BLaER1 (cell line): Measurements from ENCODE around the gene SDK1.
"Not testable (repeated sequence)": the region's sequence is repeated elsewhere in the genome, so short reads cannot be mapped to it uniquely, and the experiment has no call there.

Experiments used
- H3K27ac ChIP-seq: shearing (Covaris generic); formaldehyde crosslinking; 2 replicates; pipeline ENCODE4 v1.8.1; 2022
- H3K27me3 ChIP-seq: shearing (Covaris generic); formaldehyde crosslinking; 2 replicates; pipeline ENCODE4 v1.8.1; 2022
- H3K36me3 ChIP-seq: shearing (Covaris generic); formaldehyde crosslinking; 2 replicates; pipeline ENCODE4 v1.8.1; 2022
- H3K4me1 ChIP-seq: shearing (Covaris generic); formaldehyde crosslinking; 2 replicates; pipeline ENCODE4 v1.8.1; 2022
- H3K4me2 ChIP-seq: shearing (Covaris generic); formaldehyde crosslinking; 2 replicates; pipeline ENCODE4 v1.8.1; 2022
- H3K4me3 ChIP-seq: shearing (Covaris generic); formaldehyde crosslinking; 2 replicates; pipeline ENCODE4 v1.8.1; 2022
- H3K9ac ChIP-seq: shearing (Covaris generic); formaldehyde crosslinking; 2 replicates; pipeline ENCODE4 v1.8.1; 2022
- H3K9me3 ChIP-seq: shearing (Covaris generic); formaldehyde crosslinking; 2 replicates; pipeline ENCODE4 v1.8.1; 2022
- H4K20me1 ChIP-seq: shearing (Covaris generic); formaldehyde crosslinking; 2 replicates; pipeline ENCODE4 v1.8.1; 2022
- Cebpa-rat ChIP-seq: shearing (Covaris generic); IDR thresholded peaks from 2 replicates; pipeline ENCODE4 v1.8.1; 2022

Gene SDK1

DNA sequence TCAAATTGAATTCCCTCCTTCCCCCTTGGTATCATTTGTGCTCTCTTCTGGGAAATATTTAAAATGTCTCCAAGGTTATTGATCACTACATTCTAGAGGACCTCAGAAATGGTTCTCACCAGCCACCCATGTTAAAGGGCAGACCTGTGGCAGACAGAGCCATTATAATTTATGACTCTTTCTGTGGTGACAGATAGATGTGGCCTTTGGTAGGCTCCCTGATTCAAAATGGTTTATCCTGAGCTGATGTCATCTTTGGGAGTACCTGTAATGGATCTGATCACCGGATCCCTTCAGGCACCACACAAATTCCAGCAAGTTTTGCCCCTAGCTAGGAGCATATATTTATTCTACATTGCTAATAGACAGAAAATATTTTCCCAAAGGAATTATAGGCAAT lies 267.5 kb downstream of the SDK1 start:
- H3K4me3 ChIP-seq: no peak overlapping the region
- H4K20me1 ChIP-seq: no peaks in the 10 kb centered on the region
- H3K27ac ChIP-seq: no peak overlapping the region
- no peaks in the 10 kb centered on the region for H3K9me3 ChIP-seq
- no peaks in the 10 kb centered on the region for H3K4me1 ChIP-seq
- H3K9ac ChIP-seq: no peak overlapping the region
- TF ChIP-seq Cebpa-rat: no peak
- no peaks in the 10 kb centered on the region for H3K27me3 ChIP-seq
- no peak overlapping the region for H3K4me2 ChIP-seq
- H3K36me3 ChIP-seq: no peaks in the 10 kb centered on the region

DNA sequence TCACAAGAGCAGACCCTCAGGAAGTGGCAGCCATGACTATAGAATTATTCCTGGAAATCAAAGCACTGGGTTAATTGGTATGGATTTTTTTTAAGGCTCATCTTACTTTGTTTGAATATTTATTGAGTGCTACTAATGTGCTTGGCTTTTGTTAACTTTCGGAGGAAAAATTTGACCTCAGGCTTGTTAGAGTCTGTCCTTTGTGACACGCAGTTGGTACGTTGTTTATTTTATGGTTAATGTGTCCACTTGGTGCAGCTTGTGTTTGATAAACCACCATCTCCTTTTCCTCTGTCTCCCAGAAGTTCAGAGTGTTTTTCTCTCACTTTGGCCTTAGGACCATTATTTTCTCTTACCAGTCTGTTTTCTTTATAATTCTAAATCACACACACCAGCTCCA lies 268.6 kb downstream of the SDK1 start:
- no peaks in the 10 kb centered on the region for H3K27me3 ChIP-seq
- H3K4me3 ChIP-seq: no peak overlapping the region
- H3K27ac ChIP-seq: no peak overlapping the region
- H3K4me2 ChIP-seq: no peak overlapping the region
- H3K36me3 ChIP-seq: no peaks in the 10 kb centered on the region
- H3K9me3 ChIP-seq: no peaks in the 10 kb centered on the region
- H3K9ac ChIP-seq: no peak overlapping the region
- no peaks in the 10 kb centered on the region for H4K20me1 ChIP-seq
- no peak for TF ChIP-seq Cebpa-rat
- no peaks in the 10 kb centered on the region for H3K4me1 ChIP-seq

DNA sequence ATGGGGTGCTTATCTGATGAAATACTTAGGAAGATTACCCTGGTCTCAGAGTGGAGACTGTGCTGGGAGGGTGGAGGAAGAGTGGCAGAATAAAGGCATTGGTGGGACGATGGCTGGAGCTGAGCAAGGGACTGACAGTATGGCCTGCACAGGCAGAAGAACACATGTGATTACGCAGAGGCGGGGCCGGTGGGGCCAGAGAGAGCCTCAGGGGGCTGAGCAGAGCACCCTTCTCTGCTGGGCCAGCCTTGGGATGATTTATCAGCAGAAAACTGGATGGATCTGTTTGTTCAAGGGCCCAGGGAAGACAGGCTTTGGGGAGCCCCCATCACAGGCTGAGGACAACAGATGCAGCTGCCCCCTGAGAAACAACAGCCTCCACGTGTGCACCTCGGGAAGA lies 272.1 kb downstream of the SDK1 start:
- no peak overlapping the region for H3K4me3 ChIP-seq
- no peaks in the 10 kb centered on the region for H4K20me1 ChIP-seq
- no peak overlapping the region for H3K4me2 ChIP-seq
- no peaks in the 10 kb centered on the region for H3K36me3 ChIP-seq
- H3K9me3 ChIP-seq: peaks cover 21% of the 10 kb centered on the region
- no peak for TF ChIP-seq Cebpa-rat
- no peak overlapping the region for H3K27ac ChIP-seq
- no peaks in the 10 kb centered on the region for H3K27me3 ChIP-seq
- no peak overlapping the region for H3K9ac ChIP-seq
- H3K4me1 ChIP-seq: no peaks in the 10 kb centered on the region

DNA sequence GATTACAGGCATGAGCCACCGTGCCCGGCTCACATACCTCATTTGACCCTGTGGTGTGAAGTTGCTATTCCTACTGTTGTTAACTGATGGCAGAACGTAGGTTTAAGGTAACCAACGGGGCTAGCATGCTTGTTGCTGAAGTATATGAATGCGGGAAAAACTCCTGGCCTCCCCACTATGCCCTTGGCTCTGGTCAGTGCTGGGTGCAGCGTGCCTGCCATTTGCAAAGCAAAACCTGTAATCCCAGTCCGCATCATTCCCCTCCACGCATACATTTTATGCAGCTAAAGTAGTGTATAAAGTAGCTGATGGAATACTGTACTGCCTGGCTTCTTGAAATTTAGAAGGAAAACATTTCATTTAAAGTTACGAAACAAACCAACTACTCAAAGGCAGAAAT lies 273.3 kb downstream of the SDK1 start:
- Histone ChIP-seq H3K4me2 (no peak overlapping the region), H3K4me1 (no peaks in the 10 kb centered on the region), H3K9me3 (peaks cover 34% of the 10 kb centered on the region), H3K36me3 (no peaks in the 10 kb centered on the region), H3K27ac (no peak overlapping the region), H3K4me3 (no peak overlapping the region), H3K27me3 (no peaks in the 10 kb centered on the region), H4K20me1 (no peaks in the 10 kb centered on the region), H3K9ac (no peak overlapping the region)
- TF ChIP-seq Cebpa-rat: no peak

DNA sequence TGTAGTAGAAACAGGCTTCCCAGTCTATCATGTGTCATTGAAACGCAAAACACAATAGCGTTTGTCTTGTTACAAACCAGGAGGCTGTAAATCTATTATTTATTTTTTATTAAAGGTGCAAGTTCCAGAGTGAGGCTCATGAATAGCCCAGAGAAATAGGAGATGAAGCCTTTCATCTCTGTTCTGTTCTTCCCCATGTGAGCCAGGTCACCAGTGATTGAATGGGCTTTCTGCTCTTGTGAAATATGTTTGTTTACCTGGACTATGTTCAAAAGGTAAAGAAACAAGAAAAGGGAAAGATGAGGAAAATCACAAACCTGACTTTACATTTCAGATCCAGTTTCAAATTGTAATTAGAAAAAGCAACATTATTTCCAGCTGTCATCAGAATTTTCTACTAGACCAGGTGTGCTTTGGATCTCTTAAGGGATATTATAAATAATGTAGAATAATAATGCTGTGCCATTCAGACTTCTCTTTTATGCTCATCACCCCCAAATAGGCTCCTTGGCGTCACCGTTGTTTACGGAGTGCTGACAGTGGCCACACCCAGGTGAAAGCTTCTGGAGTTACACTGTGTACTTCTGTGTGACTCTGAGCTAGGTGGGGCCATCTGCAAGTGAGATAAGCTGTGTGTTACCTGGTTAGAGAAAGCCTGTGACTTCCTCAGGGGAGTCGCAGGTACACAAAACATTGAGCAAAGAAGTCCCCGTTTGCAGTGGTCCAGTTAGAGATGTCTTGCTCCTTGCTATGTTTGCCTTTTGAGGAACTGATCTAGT lies 274.9 kb downstream of the SDK1 start:
- Histone ChIP-seq H3K4me1 (no peaks in the 10 kb centered on the region), H3K27ac (no peak overlapping the region), H3K4me2 (no peak overlapping the region), H3K4me3 (no peak overlapping the region), H3K9ac (no peak overlapping the region), H3K9me3 (peaks cover 42% of the 10 kb centered on the region), H4K20me1 (no peaks in the 10 kb centered on the region), H3K27me3 (no peaks in the 10 kb centered on the region), H3K36me3 (no peaks in the 10 kb centered on the region)
- TF ChIP-seq Cebpa-rat: no peak

DNA sequence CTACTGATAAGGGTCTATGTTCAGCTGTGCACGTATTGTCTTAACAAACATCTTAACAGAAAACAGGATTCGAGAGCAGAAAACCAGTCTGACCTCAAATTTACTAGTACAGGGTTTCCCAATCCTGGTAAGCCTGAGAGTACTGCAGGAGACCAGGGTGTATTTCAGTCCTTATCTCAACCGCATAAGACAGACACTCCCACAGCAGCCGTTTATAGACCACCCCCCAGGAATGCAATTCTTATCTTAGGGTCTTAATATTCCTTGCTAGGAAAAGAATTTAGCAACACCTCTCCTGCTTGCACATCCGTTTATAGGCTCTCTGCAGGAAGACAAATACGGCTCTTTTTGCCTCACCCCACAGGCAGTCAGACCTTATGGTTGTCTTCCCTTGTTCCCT lies 277.3 kb downstream of the SDK1 start:
- Histone ChIP-seq H3K36me3 (no peaks in the 10 kb centered on the region), H3K4me1 (no peaks in the 10 kb centered on the region), H3K9ac (no peak overlapping the region), H4K20me1 (no peaks in the 10 kb centered on the region), H3K4me2 (no peak overlapping the region), H3K9me3 (peaks cover 42% of the 10 kb centered on the region), H3K27me3 (no peaks in the 10 kb centered on the region), H3K27ac (no peak overlapping the region), H3K4me3 (no peak overlapping the region)
- no peak for TF ChIP-seq Cebpa-rat

DNA sequence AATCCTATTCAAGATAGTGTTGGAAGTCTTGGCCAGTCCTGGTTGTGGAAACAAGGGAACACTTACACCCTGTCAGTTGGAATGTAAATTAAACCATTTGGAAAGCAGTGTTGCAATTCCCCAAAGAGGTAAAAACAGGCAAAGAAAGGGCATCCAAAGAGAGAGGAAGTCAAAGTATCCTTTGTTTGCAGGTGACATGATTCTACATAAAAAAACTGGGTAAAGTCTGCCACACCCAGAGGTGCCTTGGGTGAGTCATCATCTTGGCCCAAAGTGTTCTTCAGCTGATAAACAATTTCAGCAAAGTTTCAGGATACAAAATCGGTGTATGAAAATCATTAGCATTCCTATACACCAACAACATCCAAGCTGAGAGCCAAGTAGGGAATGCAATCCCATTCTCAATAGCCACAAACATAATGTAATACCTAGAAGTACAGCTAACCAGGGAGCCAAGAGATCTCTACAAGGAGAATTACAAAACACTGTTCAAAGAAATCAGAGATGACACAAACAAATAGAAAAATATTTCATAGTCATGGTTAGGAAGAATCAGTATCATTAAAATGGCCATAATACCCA lies 278.7 kb downstream of the SDK1 start:
- no peak for TF ChIP-seq Cebpa-rat
- H3K9me3 ChIP-seq: peaks cover 42% of the 10 kb centered on the region
- H3K36me3 ChIP-seq: no peaks in the 10 kb centered on the region
- H3K27ac ChIP-seq: no peak overlapping the region
- H3K4me1 ChIP-seq: no peaks in the 10 kb centered on the region
- H3K4me2 ChIP-seq: no peak overlapping the region
- H3K9ac ChIP-seq: no peak overlapping the region
- no peak overlapping the region for H3K4me3 ChIP-seq
- H4K20me1 ChIP-seq: no peaks in the 10 kb centered on the region
- no peaks in the 10 kb centered on the region for H3K27me3 ChIP-seq

DNA sequence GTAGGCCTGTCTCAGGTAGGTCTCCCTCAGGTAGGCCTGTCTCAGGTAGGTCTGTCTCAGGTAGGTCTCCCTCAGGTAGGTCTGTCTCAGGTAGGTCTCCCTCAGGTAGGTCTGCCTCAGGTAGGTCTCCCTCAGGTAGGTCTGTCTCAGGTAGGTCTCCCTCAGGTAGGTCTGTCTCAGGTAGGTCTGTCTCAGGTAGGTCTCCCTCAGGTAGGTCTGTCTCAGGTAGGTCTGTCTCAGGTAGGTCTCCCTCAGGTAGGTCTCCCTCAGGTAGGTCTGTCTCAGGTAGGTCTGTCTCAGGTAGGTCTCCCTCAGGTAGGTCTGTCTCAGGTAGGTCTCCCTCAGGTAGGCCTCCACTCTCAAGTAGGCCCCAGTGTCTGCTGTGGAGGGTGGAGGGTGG lies 281.1 kb downstream of the SDK1 start:
- H3K9ac ChIP-seq, H3K27ac ChIP-seq, H3K4me3 ChIP-seq, H3K27me3 ChIP-seq, H3K36me3 ChIP-seq, H4K20me1 ChIP-seq, H3K4me1 ChIP-seq, H3K4me2 ChIP-seq: not testable (repeated sequence)
- H3K9me3 ChIP-seq: peaks cover 31% of the 10 kb centered on the region

DNA sequence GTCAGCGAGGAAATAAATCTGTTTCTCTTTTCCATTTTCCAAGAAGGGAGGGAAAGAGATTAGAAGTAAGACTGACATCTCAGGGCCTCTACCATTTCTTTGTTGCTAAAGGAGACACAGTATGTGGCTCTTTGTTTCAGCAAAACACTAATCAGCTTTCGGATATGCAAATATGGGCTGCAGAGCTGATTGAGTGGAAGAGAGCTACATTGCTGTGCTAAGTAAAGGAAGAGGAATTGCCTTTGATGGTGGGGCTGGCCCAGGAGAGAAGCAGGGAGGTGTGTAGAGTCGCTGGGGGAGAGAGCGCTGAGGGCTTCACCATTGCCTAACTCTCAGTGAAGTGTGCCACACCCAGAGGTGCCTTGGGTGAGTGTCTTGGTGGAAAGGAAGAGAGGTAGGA lies 284.8 kb downstream of the SDK1 start:
- no peak for TF ChIP-seq Cebpa-rat
- no peak overlapping the region for H3K27ac ChIP-seq
- H3K4me3 ChIP-seq: no peak overlapping the region
- H3K9ac ChIP-seq: no peak overlapping the region
- H3K9me3 ChIP-seq: no peaks in the 10 kb centered on the region; the same call in 1 of the 2 replicates
- no peaks in the 10 kb centered on the region for H3K4me1 ChIP-seq
- H3K36me3 ChIP-seq: no peaks in the 10 kb centered on the region
- no peaks in the 10 kb centered on the region for H3K27me3 ChIP-seq
- H3K4me2 ChIP-seq: no peak overlapping the region
- no peaks in the 10 kb centered on the region for H4K20me1 ChIP-seq

DNA sequence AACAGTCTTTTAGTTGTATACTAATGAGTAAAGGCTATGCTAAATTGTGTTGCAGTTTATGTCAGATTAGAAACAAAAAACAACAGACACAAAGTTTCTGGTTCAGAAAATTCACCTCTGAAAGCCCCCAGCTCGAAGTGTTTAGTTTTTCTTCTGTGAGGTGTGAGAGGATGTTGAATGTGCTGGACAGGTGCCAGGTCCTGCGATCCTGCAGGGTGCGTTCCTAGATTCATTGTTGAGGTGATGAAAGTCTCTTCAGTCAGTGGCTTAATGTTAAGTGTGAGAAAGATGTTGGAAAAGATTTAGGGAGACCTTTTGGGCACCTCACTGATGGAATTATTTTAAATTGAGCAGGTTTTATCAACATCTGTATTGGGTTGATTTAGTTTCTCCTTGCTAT lies 287.3 kb downstream of the SDK1 start:
- no peaks in the 10 kb centered on the region; the same call in 1 of the 2 replicates for H3K9me3 ChIP-seq
- H3K27me3 ChIP-seq: no peaks in the 10 kb centered on the region
- TF ChIP-seq Cebpa-rat: no peak
- no peak overlapping the region for H3K27ac ChIP-seq
- no peak overlapping the region for H3K4me3 ChIP-seq
- no peaks in the 10 kb centered on the region for H3K4me1 ChIP-seq
- no peak overlapping the region for H3K4me2 ChIP-seq
- no peaks in the 10 kb centered on the region for H4K20me1 ChIP-seq
- H3K9ac ChIP-seq: no peak overlapping the region
- H3K36me3 ChIP-seq: no peaks in the 10 kb centered on the region
